ENCODE data around the gene RGS3. TPM values are rescaled to one million over a fixed set of nuclear protein-coding genes. Genes with fewer than 3 reads are reported as not detected.

The RGS3 gene
- total RNA-seq, 1 donor from 2014 or later, result 92.5 TPM

GRCh38 chr9:113563826-113564497, 100.4 kb downstream of the RGS3 start:
- Histone ChIP-seq H3K27me3 (ENCODE audit: insufficient read depth, low read length) (no peaks in the 10 kb centered on the region), H3K4me2 (ENCODE audit: low read length) (peak overlapping the region; percentile 89), H4K20me1 (ENCODE audit: insufficient read depth, low read length) (peaks cover 7% of the 10 kb centered on the region), H2AFZ (ENCODE audit: low read depth, low read length) (no peak overlapping the region), H3K79me2 (ENCODE audit: insufficient read depth, low read length) (peaks cover 21% of the 10 kb centered on the region), H3K4me1 (ENCODE audit: insufficient read depth, low read length) (peaks cover 32% of the 10 kb centered on the region), H3K4me3 (ENCODE audit: insufficient read depth, low read depth, low read length) (no peak overlapping the region), H3K9me3 (ENCODE audit: insufficient read depth, low read depth, low read length) (no peaks in the 10 kb centered on the region), H3K27ac (ENCODE audit: low read depth, low read length) (no peak overlapping the region), H3K36me3 (ENCODE audit: insufficient read depth, low read length) (no peaks in the 10 kb centered on the region), H3K9ac (ENCODE audit: low read length) (no peak overlapping the region)
- peaks cover 4% of the 10 kb centered on the region for H3K27me3 Mint-ChIP-seq (ENCODE audit: low read depth, unreplicated experiment)
- TF ChIP-seq CTCF (IDR thresholded peaks at IDR 0.05; ENCODE audit: insufficient read depth, low read depth, low read length) (no peak), EZH2 (IDR thresholded peaks at IDR 0.05; ENCODE audit: insufficient read depth, low read length) (no peak)
- H3K27ac Mint-ChIP-seq (ENCODE audit: unreplicated experiment), result peak overlapping the region; percentile 80
- DNase-seq (ENCODE audit: low read depth), result no peak
- H3K4me1 Mint-ChIP-seq (ENCODE audit: low read depth, unreplicated experiment), result peaks cover 25% of the 10 kb centered on the region
- H3K4me3 Mint-ChIP-seq (ENCODE audit: unreplicated experiment), result peak overlapping the region; percentile 74
- H3K36me3 Mint-ChIP-seq (ENCODE audit: low read depth, unreplicated experiment), result peaks cover under 1% of the 10 kb centered on the region
- H3K9me3 Mint-ChIP-seq (ENCODE audit: unreplicated experiment), result no peaks in the 10 kb centered on the region
- FAIRE-seq, result no peak

- H3K4me2 ChIP-seq (ENCODE audit: low read length), result peak overlapping the region; percentile 89
- H3K27ac ChIP-seq (ENCODE audit: low read depth, low read length), result peak overlapping the region; percentile 46
- no peak for FAIRE-seq
- no peaks in the 10 kb centered on the region for H3K9me3 ChIP-seq (ENCODE audit: insufficient read depth, low read depth, low read length)
- H3K79me2 ChIP-seq (ENCODE audit: insufficient read depth, low read length), result peaks cover 24% of the 10 kb centered on the region
- no peak for TF ChIP-seq EZH2 (IDR thresholded peaks at IDR 0.05; ENCODE audit: insufficient read depth, low read length)
- no peak for TF ChIP-seq CTCF (IDR thresholded peaks at IDR 0.05; ENCODE audit: insufficient read depth, low read depth, low read length)
- peaks cover 30% of the 10 kb centered on the region for H3K4me1 Mint-ChIP-seq (ENCODE audit: low read depth, unreplicated experiment)
- H3K9me3 Mint-ChIP-seq (ENCODE audit: unreplicated experiment), result no peaks in the 10 kb centered on the region
- H3K4me1 ChIP-seq (ENCODE audit: insufficient read depth, low read length), result peaks cover 26% of the 10 kb centered on the region
- peaks cover 8% of the 10 kb centered on the region for H4K20me1 ChIP-seq (ENCODE audit: insufficient read depth, low read length)
- H3K9ac ChIP-seq (ENCODE audit: low read length), result peak overlapping the region; percentile 73
- DNase-seq (ENCODE audit: low read depth), result peak; percentile 59
- peaks cover 6% of the 10 kb centered on the region for H3K36me3 Mint-ChIP-seq (ENCODE audit: low read depth, unreplicated experiment)
- H2AFZ ChIP-seq (ENCODE audit: low read depth, low read length), result peak overlapping the region; percentile 84
- H3K36me3 ChIP-seq (ENCODE audit: insufficient read depth, low read length), result no peaks in the 10 kb centered on the region
- H3K27me3 ChIP-seq (ENCODE audit: insufficient read depth, low read length), result no peaks in the 10 kb centered on the region
- H3K4me3 ChIP-seq (ENCODE audit: insufficient read depth, low read depth, low read length), result peak overlapping the region; percentile 64
- H3K4me3 Mint-ChIP-seq (ENCODE audit: unreplicated experiment), result peak overlapping the region; percentile 87
- H3K27ac Mint-ChIP-seq (ENCODE audit: unreplicated experiment), result peak overlapping the region; percentile 90
- peaks cover 6% of the 10 kb centered on the region for H3K27me3 Mint-ChIP-seq (ENCODE audit: low read depth, unreplicated experiment)
These were observed 101.1 kb downstream of the RGS3 start for GRCh38 chr9:113564498-113565237.

Measured in astrocyte (in vitro differentiated cells and primary cell).